ENCODE results near the gene CDC27. TPM values are rescaled to one million over a fixed set of nuclear protein-coding genes. Genes with fewer than 3 reads are reported as not detected.

CDC27 gene
- total RNA-seq, 120 experiments from 2014 or later: 73.6 to 163 (median 117) TPM

Other genes with a start within 250 kb of the CDC27 start
- gene RPRML, start 210.0 kb downstream of the CDC27 start, total RNA-seq: 10 to 100 TPM; 10.9 to 46.6 (median 25.4) TPM
- 1 to 10 TPM in 4 of 120 experiments, under 1 TPM in 6, not detected in 110; 0.56 to 1.5 (median 0.97) TPM for gene MYL4, start 20.1 kb upstream of the CDC27 start, total RNA-seq
- 1 to 10 TPM in 91 of 120 experiments, under 1 TPM in 29; 0.16 to 6.6 (median 1.6) TPM for gene ITGB3, start 64.5 kb upstream of the CDC27 start, total RNA-seq
- gene EFCAB13, start 134.7 kb upstream of the CDC27 start, total RNA-seq: 10 to 100 TPM in 4 of 120 experiments, 1 to 10 TPM in 114, under 1 TPM in 2; 0.79 to 14.6 (median 3.8) TPM

All from dorsolateral prefrontal cortex (tissue), 118 donors.